GM19035 (cell line): ENCODE data around the gene CCNF.

Experiments
- ATAC-seq: cut with Tn5 transposase; IDR thresholded peaks from one replicate; pipeline ENCODE4 v1.9.1; 2021; ENCODE audit not compliant: unreplicated experiment

The CCNF gene

DNA sequence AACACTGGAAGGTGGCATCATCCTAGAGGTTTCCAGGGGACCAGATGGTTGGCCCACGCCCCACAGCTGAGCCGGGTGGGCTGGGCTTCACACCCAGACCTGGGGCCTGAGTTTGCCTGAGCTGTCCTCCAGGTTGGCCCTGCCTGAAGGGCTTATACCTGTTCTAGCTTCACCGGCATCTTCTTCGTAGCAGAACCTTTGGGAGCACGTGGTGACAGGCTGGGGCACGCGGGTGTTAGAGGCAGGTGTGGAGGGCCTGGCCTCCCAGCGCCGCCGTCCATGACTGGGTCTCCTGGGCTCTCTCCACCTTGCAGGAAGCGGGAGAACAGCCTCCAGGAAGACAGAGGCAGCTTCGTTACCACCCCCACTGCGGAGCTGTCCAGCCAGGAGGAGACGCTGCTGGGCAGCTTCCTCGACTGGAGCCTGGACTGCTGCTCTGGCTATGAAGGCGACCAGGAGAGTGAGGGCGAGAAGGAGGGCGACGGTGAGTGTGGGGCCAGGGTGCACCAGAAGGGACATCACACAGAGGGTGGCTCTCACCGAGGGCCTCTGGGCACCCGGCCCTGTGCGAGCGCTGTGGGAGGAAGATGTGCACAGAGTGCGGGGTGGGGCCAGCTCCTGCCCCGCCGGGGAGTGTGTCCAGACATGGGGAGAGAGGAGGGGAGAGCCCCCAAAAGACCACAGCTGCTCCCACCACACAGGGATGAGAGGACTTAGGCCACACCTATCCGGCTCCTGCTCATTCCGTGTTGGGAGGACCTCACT, 26.0 kb downstream of the CCNF start:
- ATAC-seq, result no peak

DNA sequence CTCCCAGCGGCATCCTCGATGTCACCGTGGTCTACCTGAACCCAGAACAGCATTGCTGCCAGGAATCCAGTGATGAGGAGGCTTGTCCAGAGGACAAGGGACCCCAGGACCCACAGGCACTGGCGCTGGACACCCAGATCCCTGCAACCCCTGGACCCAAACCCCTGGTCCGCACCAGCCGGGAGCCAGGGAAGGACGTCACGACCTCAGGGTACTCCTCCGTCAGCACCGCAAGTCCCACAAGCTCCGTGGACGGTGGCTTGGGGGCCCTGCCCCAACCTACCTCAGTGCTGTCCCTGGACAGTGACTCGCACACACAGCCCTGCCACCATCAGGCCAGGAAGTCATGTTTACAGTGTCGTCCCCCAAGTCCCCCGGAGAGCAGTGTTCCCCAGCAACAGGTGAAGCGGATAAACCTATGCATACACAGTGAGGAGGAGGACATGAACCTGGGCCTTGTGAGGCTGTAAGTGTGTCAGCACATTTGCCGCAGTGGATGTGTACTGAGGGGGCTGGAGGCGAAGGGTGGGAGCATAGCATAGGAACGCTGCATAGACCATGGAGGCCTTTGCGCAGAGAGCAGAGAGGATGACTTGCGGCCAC, 27.4 kb downstream of the CCNF start:
- no peak for ATAC-seq

DNA sequence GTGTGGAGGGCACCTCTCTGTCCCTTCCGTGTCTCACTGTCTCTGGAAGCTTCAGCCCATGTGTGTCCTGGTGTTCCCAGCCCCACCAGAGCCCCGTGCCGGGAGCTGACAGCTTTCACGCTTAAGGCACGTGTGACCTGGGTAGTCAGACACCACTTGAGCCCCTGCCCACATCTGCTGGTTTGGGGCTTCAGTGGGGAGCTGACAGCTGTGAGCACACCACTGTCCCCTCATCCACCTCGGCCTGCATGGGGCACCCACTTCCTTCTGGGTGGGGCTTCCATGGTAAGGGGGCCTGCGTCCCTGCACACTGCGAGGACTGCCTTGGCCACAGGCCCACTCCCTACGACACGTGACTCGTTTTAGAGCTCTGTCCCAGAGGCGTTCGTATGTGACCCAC, 28.0 kb downstream of the CCNF start:
- ATAC-seq, result no peak

DNA sequence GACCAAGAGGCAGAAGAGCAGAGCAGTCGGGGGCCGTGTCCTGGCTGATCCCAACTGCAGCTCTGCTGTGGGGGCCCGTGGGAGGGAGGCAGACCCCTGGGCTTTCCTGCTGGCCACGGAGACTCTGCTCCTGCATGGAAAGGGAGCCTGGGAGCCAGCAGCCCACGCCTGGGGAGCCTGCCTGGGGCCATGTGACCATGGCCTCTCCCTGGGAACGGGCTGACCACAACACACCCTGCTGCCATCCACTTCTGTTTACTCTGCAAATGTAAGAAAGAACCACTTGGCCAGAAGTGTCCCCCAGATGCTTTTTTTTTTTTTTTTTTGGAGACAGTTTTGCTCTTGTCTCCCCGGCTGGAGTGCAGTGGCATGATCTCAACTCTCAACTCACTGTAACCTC, 28.7 kb downstream of the CCNF start:
- ATAC-seq, result no peak

DNA sequence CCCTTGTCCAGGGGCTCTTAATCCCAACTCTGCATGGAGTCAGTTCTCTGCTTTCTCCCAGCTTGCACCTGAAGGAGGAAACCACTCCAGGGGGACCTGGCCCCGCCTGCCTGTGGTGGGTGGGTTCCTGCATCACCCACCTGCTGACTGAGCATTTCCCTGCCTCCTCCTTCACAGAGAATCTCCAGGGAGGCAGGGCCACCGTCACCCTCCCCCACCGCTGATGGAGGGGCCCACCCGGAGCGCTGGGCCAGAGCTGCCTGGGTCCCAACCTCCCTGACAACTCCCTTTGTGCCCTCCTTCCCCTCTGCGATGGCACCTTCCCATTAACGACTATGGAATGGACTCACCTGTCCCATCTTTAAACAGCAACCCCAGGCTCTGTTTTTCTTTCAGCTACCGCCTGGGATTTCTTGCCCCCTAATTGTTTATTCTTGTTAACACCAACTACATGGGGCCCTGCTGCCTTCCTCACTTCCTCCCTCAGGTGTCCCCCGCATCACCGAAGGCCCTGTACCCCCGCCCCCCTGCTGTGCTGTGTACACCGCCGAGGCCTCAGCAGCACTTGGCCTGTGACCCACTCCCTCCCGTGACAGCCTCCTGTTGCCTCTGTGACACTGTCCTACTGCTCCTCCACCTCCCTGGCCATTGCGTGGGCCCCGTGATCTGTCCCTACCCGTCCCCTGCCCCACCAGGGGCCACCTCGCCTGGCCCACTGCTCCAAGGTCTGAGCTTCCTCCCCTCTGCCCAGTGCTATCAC, 29.8 kb downstream of the CCNF start:
- no peak for ATAC-seq

DNA sequence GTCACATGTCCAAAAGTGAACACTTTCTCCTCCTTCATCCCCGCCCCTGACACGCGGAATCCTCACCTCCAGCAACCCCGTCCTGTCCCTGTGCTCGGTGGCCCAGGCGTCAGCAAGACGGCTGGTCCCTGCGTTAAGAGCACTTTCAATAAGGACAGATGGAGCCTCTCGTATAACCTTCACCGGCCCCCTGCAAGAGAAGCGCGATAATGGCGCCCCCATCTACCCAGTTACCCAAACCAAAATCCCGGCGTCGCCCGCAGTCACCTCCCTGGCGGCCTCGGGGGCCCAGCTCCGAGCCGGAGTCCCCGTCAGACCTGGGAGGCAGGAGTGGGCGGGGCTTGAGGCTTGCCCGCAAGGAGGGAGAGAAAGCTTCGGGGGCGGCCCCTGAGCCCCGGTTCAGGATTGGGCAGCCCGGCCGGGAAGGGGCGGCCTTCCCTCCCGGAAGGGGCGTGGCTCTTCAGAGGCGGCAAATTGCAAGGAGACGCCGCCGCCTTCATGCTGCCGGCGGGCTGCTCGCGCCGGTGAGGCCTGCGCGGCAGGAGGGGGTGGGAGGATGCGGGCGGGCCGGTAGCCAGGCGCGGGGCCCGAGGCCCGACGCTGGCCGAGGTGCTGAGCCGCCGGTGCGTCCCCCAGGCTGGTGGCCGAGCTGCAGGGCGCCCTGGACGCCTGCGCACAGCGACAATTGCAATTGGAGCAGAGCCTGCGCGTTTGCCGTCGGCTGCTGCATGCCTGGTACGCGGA, 30.6 kb downstream of the CCNF start, which contains the start of gene TEDC2:
Gene TEDC2, plus strand, starts transcription at position 463 of the 744 bp plus-strand sequence. Its CDS starts 36 bp downstream, at position 499.
- ATAC-seq, result peak; percentile 90

GRCh38 chr16:2460391-2460713, 31.1 kb downstream of the CCNF start:
- ATAC-seq, result no peak

DNA sequence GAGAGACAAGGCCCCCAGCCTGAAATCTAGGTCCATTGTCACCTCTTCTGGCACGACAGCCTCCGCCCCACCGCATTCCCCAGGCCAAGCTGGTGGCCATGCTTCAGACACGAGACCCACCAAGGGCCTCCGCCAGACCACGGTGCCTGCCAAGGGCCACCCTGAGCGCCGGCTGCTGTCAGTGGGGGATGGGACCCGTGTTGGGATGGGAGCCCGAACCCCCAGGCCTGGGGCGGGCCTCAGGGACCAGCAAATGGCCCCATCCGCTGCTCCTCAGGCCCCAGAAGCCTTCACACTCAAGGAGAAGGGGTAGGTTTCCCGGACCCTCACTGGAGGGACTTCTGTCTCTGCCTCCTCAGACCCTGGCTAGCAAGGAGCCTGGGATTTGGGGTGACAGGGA, 31.7 kb downstream of the CCNF start:
- ATAC-seq, result no peak

- no peak for ATAC-seq
These were observed 33.0 kb downstream of the CCNF start for GRCh38 chr16:2462031-2462866.

DNA sequence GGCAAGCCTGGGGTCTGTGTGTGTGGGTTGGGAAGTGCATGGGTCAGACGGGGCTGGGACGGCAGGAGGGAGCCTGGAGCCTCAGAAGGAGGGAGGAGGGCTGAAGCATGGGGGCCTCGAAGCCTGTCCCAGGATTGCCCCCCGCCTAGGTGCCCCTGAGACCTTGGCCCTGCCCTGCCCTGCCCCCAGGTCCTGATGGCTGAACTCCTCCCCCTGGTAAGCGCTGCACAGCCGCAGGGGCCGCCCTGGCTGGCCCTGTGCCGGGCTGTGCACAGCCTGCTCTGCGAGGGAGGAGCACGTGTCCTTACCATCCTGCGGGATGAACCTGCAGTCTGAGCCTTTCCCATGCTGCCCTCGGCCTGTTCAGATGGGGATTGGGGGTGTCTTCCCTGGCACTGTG, 35.1 kb downstream of the CCNF start:
- no peak for ATAC-seq

DNA sequence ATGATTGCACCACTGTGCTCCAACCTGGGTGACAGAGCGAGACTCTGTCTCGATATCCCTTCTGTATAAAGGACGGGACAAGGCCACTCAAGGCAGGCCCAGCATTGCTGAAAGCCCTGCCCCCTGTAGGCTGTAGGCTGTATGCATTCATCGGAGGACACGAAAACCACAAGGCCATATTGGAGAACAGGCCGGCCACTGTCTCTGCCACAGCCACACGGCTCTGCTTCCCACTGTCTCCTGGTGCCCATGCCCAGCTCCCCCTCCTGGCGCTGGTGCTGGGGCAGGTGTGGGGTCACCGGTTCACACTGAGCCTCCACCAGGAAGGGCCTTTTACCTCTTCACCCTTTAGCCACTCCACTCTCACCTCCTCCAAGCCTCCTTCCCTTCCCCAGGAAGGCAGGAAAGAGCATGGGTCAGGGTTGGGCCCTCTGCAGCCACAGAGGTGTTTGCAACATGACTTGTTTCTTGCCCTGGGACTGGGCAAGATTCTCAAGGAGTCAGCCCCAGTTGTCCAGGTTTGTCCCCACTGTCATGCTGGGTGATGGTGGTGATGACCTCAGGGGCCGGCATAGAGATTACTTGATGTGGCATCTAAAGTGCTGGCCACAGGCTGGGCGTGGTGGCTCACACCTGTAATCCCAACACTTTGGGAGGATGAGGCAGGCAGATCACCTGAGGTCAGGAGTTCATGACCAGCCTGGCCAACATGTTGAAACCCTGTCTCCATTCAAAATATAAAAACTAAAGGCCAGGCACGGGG, 36.6 kb downstream of the CCNF start:
- no peak for ATAC-seq

DNA sequence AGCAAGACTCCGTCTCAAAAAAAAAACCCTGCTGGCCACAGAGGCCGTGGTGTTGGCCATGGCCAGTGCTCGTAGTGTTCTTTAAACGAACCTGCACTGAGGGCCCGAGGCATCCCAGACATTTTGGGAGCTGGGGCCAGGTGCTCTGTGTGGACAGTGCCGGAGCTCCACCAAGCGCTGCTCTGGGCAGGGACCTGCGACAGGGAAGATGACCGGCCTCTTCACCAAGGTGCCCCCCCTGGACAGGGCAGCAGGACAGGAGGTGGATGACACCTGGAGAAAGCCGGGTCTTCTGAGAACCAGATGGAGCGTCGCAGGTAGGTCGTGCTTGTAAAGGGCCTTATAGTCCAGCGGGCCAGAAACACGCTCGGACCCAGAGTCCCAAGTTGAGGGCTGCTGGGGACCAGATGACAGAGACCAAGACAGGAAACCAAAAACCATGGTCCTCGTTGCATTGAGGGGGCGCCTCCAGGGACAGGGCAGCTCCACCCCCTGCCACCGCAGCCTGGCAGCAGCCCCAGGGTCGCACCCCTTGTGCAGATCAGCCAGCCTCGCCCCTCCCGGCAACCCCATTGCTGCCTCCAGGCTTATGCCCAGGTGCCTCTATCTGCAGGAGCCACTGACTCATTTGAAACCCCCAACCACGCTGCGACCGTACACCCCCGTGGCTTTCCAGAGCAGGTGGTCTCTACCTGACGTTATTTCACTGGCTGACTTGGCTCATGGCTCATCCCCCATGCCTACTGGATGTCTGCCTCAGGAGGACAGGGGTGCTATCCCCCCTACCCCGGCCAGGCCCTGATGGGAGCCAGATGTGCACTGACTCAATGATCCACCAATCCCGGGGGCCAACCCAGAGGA, 37.6 kb downstream of the CCNF start:
- no peak for ATAC-seq

- no peak for ATAC-seq
These were observed 38.4 kb downstream of the CCNF start for GRCh38 chr16:2467528-2468232.

- ATAC-seq, result no peak
These were observed 39.0 kb downstream of the CCNF start for GRCh38 chr16:2468233-2468724.

DNA sequence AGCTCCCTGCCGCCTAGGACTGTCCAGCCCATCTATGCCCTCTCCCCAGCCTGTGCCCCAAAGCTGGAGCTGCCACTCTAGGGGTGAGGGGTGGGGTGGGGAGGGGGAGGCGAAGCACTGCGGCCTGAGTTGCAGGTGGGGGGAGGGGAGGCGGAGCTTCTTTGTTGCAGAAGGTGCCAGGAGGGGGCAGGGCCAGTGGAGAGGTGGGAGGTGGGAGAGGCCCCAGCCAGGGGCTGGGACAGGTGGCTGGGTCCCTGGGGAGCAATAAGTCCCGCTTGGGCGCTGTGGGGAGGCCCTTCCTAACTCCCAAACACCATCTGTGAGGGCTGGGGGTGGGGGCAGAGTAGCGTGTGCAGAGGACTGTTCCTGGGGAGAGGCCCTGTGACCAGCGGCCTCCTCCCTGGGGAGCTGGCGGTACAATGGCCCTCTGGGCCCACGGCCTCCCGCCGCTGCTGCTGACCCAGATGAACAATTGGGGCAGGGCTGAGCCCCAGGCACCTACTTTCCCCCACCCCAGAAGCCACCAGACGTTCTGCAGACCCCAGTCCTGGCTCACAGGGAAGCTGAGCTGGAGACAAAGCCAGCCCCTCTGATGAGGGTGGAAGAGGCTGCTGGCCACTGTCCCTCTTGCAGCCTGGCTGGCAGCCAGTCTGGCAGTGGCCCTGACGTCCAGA, 39.6 kb downstream of the CCNF start:
- no peak for ATAC-seq

DNA sequence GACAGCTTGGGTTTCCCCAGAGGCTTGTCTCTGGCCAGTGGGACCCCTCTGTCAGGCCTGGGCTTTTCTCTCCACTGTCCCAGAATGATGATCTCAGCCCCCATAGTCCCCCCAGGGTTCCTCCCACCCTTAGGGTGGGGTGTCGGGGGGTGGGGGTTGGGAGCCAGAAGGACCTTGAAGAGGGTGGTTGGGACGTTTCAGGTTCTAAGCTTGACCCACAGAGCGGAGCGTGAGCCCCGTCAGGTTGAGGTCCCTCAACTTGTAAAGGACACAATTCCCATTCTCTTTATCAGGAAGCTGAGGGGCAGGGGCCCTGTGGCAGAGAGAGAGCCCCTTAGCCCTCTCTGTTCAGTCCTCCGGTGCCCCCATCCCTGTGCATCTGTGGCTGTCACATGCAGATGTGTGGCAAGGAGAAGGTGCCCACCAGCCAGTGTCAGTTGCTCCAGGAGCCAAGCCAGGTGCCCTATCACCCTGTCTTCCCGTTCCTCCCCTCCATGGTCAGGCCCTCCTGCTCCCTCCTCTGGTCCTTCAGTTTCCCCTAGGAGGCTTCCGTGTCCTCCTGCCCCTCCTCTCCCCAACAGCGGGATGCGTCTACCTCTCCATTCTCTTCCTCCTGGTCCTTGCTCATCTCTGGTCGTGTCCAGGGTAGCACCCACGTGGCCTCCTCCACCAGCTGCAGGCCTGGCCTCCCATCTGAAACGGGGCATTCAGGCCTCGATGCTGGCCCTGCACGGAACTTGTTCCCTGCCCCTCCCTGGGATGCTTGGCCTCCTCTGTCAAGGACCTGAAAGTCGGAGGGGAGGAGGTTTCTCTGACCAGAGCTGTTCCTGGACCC, 40.4 kb downstream of the CCNF start:
- no peak for ATAC-seq

- ATAC-seq, result no peak
These were observed 41.0 kb downstream of the CCNF start for GRCh38 chr16:2470234-2470601.
